A549 (cell line): ENCODE results near the gene C2CD4C. TPM values are rescaled to one million over a fixed set of nuclear protein-coding genes. Genes with fewer than 3 reads are reported as not detected.

Experiments used
- ATAC-seq, 2 experiments: fragments of 200-7000 bp in 1 of 2; fragments of >200 bp in 1 of 2; cut with Nextera tagmentation in 1 of 2; cut with Tn5 transposase in 1 of 2; 3 replicates each; pipeline versions ENCODE4 v1.8.0 to v1.9.1; 2018 to 2020; ENCODE audit warnings: mild to moderate bottlenecking in 1 of 2, moderate library complexity in 1 of 2
- CTCF ChIA-PET: fragments of 300-600 bp; sonication (Branson Sonifier 250); formaldehyde crosslinking; extraction: SDS; loops from one replicate; lab custom pipeline; 2021; ENCODE audit warnings: antibody characterized with exemption, inconsistent platforms; lab: Yijun Ruan, JAX
- POLR2A ChIA-PET: fragments of 350-600 bp; formaldehyde crosslinking; extraction: SDS; loops from one replicate; lab custom pipeline; 2021; ENCODE audit warnings: antibody characterized with exemption, inconsistent platforms; lab: Yijun Ruan, JAX
- DNase-seq, 2 experiments: peaks; one replicate each; pipeline versions ENCODE4 v3.0.0 to v3.0.0-alpha.2; 2011 to 2016; ENCODE audit warnings: low read depth in 1 of 2, low spot score in 1 of 2
- FAIRE-seq: peaks from 2 replicates; lab custom pipeline; 2011; peaks lifted over from hg19 to GRCh38; lab: Jason Lieb, UNC
- H3K27ac ChIP-seq, 2 experiments: fragments of >200 bp; sonication (Bioruptor Twin); formaldehyde crosslinking; 3 replicates each; pipeline ENCODE4 v1.5.1; 2016 to 2017
- H3K4me1 ChIP-seq: fragments of >200 bp; sonication (Bioruptor Twin); formaldehyde crosslinking; 3 replicates; pipeline ENCODE4 v1.6.1; 2016
- H3K4me2 ChIP-seq: fragments of >200 bp; sonication (Bioruptor Twin); formaldehyde crosslinking; 3 replicates; pipeline ENCODE4 v1.6.1; 2016
- H3K4me3 ChIP-seq: fragments of >200 bp; sonication (Bioruptor Twin); formaldehyde crosslinking; 3 replicates; pipeline ENCODE4 v1.5.1; 2016
- H3K9me3 ChIP-seq: fragments of >200 bp; sonication (Bioruptor Twin); formaldehyde crosslinking; 3 replicates; pipeline ENCODE4 v1.6.1; 2016
- CBX8 ChIP-seq: fragments of 200-600 bp; sonication (generic); IDR thresholded peaks from 2 replicates; pipeline ENCODE4 v1.6.1; 2016
- CEBPB ChIP-seq, 2 experiments: fragments of >200 bp in 1 of 2; sonication (Bioruptor Twin) in 1 of 2; formaldehyde crosslinking in 1 of 2; IDR thresholded peaks; 2 replicates each; pipeline ENCODE4 v1.6.1; 2012 to 2016
- EHF ChIP-seq: fragments of 250-450 bp; sonication (Bioruptor Pico); IDR thresholded peaks from 2 replicates; pipeline ENCODE4 v1.5.0; 2020; ENCODE audit warnings: mild to moderate bottlenecking
- FOSL2 ChIP-seq, 2 experiments: fragments of 450-650 bp in 1 of 2; fragments of >200 bp in 1 of 2; sonication (Bioruptor Twin) in 1 of 2; formaldehyde crosslinking; IDR thresholded peaks; 2 replicates each; pipeline versions ENCODE4 v1.5.0 to v1.6.1; 2016 to 2020; ENCODE audit warnings: mild to moderate bottlenecking in 1 of 2, moderate library complexity in 1 of 2
- FOXS1 ChIP-seq: fragments of 250-450 bp; sonication (Bioruptor Pico); IDR thresholded peaks from 2 replicates; pipeline ENCODE4 v1.5.0; 2020; ENCODE audit warnings: mild to moderate bottlenecking, moderate library complexity
- HEYL ChIP-seq: fragments of 250-450 bp; sonication (Bioruptor Pico); IDR thresholded peaks from 2 replicates; pipeline ENCODE4 v1.8.0; 2021; ENCODE audit warnings: mild to moderate bottlenecking, moderate library complexity
- HOXB13 ChIP-seq: fragments of 250-450 bp; sonication (Bioruptor Pico); IDR thresholded peaks from 2 replicates; pipeline ENCODE4 v1.5.0; 2020; ENCODE audit warnings: low read depth, mild to moderate bottlenecking, moderate library complexity
- HOXB5 ChIP-seq: fragments of 250-450 bp; sonication (Bioruptor Pico); IDR thresholded peaks from 2 replicates; pipeline ENCODE4 v1.5.0; 2020; ENCODE audit warnings: mild to moderate bottlenecking, moderate library complexity
- JUN ChIP-seq, 2 experiments: fragments of >200 bp; sonication (Bioruptor Twin); formaldehyde crosslinking; IDR thresholded peaks; 2 replicates in 1 of 2; 3 replicates in 1 of 2; pipeline ENCODE4 v1.6.1; 2016 to 2017
- KDM1A ChIP-seq: fragments of 200-600 bp; sonication (generic); IDR thresholded peaks from 2 replicates; pipeline ENCODE4 v1.6.1; 2016; ENCODE audit warnings: low read depth, mild to moderate bottlenecking
- MAZ ChIP-seq: fragments of 150-350 bp; IDR thresholded peaks from 2 replicates; pipeline ENCODE4 v1.6.1; 2014; ENCODE audit warnings: antibody characterized with exemption, low read depth, low read length, borderline replicate concordance
- NR3C1 ChIP-seq: fragments of >200 bp; sonication (Bioruptor Twin); formaldehyde crosslinking; IDR thresholded peaks from 3 replicates; pipeline ENCODE4 v1.6.1; 2017
- POLR2A ChIP-seq: IDR thresholded peaks from 2 replicates; pipeline ENCODE4 v1.6.1; 2012; ENCODE audit warnings: mild to moderate bottlenecking, low read length
- RAD21 ChIP-seq, 2 experiments: fragments of >200 bp in 1 of 2; sonication (Bioruptor Twin) in 1 of 2; formaldehyde crosslinking in 1 of 2; IDR thresholded peaks in 1 of 2; conservative IDR thresholded peaks in 1 of 2; 2 replicates in 1 of 2; 3 replicates in 1 of 2; pipeline ENCODE4 v1.6.1; 2012 to 2018; ENCODE audit warnings: inconsistent platforms in 1 of 2
- RARB ChIP-seq: fragments of 250-450 bp; sonication (Bioruptor Pico); IDR thresholded peaks from 2 replicates; pipeline ENCODE4 v1.8.0; 2021; ENCODE audit warnings: mild to moderate bottlenecking, moderate library complexity
- RCOR1 ChIP-seq: fragments of 150-350 bp; IDR thresholded peaks from 2 replicates; pipeline ENCODE4 v1.6.1; 2014; ENCODE audit warnings: antibody characterized with exemption, low read length, low read depth
- SREBF2 ChIP-seq: fragments of 450-650 bp; IDR thresholded peaks from 2 replicates; pipeline ENCODE4 v1.6.1; 2014; ENCODE audit warnings: mild to moderate bottlenecking, moderate library complexity
- WGBS: methylation state at CpG from one replicate; pipeline ENCODE4 v1.1.6; 2017; ENCODE audit errors: missing lambda C conversion rate; 5-methylcytosine and 5-hydroxymethylcytosine counted together
- polyA plus RNA-seq, 4 experiments: library from polyadenylated mRNA; depleted of rRNA in 3 of 4; stranded (reverse); fragments of >200 nt; fragmentation: RNase III in 1 of 4; extraction: RNeasy Plus Mini Kit Qiagen cat#74134 plus additional on column Dnase treatment in 1 of 4; gene quantifications; 2 replicates in 3 of 4; 3 replicates in 1 of 4; pipeline ENCODE4 v1.2.3, GENCODE V29; 2011 to 2017
- TF ChIP-seq, protein P1 (sequence below): fragments of 250-450 bp; sonication (Bioruptor Pico); IDR thresholded peaks from 2 replicates; pipeline ENCODE4 v1.5.0; 2020; ENCODE audit warnings: low read depth, mild to moderate bottlenecking, moderate library complexity
- TF ChIP-seq, protein P2 (sequence below): fragments of 450-650 bp; IDR thresholded peaks from 2 replicates; pipeline ENCODE4 v1.6.1; 2014; ENCODE audit warnings: antibody characterized with exemption
- TF ChIP-seq, protein P3 (sequence below): fragments of >200 bp; sonication (Bioruptor Twin); formaldehyde crosslinking; IDR thresholded peaks from 3 replicates; pipeline ENCODE4 v1.5.1; 2016

The C2CD4C gene
- polyA plus RNA-seq, 2 of the 4 experiments (the other 2 are of a cell fraction): 0.21 to 0.71 TPM

DNA sequence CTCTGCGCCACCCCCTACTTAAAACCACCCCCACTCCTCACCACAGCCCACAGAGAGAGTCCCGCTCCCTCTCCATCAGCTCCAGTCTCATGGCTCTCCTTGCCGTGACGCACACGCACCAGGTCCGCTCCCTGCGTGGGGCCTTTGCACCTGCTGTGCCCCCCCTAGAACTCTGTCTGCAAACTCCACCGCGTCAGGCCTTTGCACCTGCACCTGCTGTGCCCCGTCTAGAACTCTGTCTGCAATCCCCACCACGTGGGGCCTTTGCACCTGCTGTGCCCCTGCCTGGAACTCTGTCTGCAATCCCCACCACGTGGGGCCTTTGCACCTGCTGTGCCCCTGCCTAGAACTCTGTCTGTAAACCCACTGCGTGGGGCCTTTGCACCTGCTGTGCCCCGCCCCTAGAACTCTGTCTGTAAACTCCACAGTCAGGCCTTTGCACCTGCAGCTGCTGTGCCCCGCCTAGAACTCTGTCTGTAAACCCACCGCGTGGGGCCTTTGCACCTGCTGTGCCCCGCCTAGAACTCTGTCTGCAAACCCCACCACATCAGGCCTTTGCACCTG is 47.7 kb upstream of the C2CD4C start:
- Histone ChIP-seq H3K4me2 (no peak overlapping the region), H3K27ac (no peak overlapping the region), H3K4me3 (no peak overlapping the region), H3K4me1 (peaks cover 7% of the 10 kb centered on the region; the same call in 1 of the 3 replicates), H3K9me3 (no peaks in the 10 kb centered on the region)
- 68% methylated on average over 18 of the region's 18 CpGs for WGBS
- CTCF ChIA-PET: no interaction called here
- POLR2A ChIA-PET: no interaction called here
- DNase-seq: no peak
- TF ChIP-seq, protein P1, sequence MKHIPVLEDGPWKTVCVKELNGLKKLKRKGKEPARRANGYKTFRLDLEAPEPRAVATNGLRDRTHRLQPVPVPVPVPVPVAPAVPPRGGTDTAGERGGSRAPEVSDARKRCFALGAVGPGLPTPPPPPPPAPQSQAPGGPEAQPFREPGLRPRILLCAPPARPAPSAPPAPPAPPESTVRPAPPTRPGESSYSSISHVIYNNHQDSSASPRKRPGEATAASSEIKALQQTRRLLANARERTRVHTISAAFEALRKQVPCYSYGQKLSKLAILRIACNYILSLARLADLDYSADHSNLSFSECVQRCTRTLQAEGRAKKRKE (CRISPR knock-in tag): no peak
- TF ChIP-seq CEBPB (IDR thresholded peaks at IDR 0.05): no peak
- no peak for TF ChIP-seq FOXS1 (CRISPR knock-in tag)
- TF ChIP-seq HOXB13 (CRISPR knock-in tag): no peak
- no peak for ATAC-seq
- no peak for FAIRE-seq

DNA sequence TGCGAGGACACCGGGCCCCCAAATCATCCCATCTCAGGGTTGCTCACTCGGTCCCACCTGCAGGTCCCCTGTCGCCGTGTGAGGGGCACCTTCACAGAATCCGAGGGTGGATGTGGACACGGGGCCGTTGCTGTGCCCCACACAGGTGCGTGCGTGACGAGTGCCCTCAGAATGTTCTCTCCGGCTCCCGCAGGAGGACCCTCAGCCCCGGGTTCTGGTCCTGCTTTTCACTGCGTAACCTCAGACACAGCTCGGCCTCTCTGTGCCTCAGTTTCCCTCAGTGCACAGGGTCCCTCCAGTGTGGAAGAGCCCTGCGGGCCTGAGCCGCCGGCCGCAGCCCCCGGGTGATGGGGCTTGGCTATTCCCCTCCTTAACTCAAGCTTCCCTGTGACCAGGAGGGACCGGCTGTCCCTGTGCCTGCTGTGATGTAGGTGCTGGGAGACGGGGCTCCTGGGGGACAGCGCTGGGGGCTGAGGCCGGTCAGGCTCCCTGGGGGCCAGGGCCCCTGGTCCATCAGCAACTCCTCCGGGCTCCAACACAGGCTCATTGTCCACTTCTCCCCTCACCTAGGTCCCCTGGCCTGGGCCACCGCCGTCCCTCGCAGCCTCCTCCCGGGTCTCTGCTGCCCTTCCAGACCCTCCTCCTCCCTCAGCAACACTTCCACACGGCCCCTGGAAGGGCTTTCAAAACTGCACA is 47.1 kb upstream of the C2CD4C start:
- Histone ChIP-seq H3K27ac (no peak overlapping the region), H3K9me3 (no peaks in the 10 kb centered on the region), H3K4me1 (peaks cover 1% of the 10 kb centered on the region; the same call in 1 of the 3 replicates)
- no peak for DNase-seq
- CTCF ChIA-PET: no interaction called here
- no peak for ATAC-seq
- FAIRE-seq: no peak
- TF ChIP-seq, protein P2, sequence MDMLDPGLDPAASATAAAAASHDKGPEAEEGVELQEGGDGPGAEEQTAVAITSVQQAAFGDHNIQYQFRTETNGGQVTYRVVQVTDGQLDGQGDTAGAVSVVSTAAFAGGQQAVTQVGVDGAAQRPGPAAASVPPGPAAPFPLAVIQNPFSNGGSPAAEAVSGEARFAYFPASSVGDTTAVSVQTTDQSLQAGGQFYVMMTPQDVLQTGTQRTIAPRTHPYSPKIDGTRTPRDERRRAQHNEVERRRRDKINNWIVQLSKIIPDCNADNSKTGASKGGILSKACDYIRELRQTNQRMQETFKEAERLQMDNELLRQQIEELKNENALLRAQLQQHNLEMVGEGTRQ: no peak
- TF ChIP-seq RAD21 (conservative IDR thresholded peaks at IDR 0.05 in 1 of 2, IDR thresholded peaks at IDR 0.05 in 1 of 2): no peak
- no peak for TF ChIP-seq KDM1A
- TF ChIP-seq CBX8: no peak
- TF ChIP-seq POLR2A: no peak
- TF ChIP-seq, protein P3, sequence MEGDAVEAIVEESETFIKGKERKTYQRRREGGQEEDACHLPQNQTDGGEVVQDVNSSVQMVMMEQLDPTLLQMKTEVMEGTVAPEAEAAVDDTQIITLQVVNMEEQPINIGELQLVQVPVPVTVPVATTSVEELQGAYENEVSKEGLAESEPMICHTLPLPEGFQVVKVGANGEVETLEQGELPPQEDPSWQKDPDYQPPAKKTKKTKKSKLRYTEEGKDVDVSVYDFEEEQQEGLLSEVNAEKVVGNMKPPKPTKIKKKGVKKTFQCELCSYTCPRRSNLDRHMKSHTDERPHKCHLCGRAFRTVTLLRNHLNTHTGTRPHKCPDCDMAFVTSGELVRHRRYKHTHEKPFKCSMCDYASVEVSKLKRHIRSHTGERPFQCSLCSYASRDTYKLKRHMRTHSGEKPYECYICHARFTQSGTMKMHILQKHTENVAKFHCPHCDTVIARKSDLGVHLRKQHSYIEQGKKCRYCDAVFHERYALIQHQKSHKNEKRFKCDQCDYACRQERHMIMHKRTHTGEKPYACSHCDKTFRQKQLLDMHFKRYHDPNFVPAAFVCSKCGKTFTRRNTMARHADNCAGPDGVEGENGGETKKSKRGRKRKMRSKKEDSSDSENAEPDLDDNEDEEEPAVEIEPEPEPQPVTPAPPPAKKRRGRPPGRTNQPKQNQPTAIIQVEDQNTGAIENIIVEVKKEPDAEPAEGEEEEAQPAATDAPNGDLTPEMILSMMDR: no peak
- TF ChIP-seq FOSL2 (IDR thresholded peaks at IDR 0.05): no peak
- TF ChIP-seq FOSL2 (CRISPR knock-in tag; IDR thresholded peaks at IDR 0.05): no peak
- TF ChIP-seq, protein P1 (CRISPR knock-in tag): no peak
- TF ChIP-seq FOXS1 (CRISPR knock-in tag): no peak
- TF ChIP-seq, all 56 proteins: peak for 0
- 74% methylated on average over 29 of the region's 31 CpGs for WGBS
- no peak overlapping the region for H3K4me2 ChIP-seq
- H3K4me3 ChIP-seq: no peak overlapping the region
- POLR2A ChIA-PET: no interaction called here

DNA sequence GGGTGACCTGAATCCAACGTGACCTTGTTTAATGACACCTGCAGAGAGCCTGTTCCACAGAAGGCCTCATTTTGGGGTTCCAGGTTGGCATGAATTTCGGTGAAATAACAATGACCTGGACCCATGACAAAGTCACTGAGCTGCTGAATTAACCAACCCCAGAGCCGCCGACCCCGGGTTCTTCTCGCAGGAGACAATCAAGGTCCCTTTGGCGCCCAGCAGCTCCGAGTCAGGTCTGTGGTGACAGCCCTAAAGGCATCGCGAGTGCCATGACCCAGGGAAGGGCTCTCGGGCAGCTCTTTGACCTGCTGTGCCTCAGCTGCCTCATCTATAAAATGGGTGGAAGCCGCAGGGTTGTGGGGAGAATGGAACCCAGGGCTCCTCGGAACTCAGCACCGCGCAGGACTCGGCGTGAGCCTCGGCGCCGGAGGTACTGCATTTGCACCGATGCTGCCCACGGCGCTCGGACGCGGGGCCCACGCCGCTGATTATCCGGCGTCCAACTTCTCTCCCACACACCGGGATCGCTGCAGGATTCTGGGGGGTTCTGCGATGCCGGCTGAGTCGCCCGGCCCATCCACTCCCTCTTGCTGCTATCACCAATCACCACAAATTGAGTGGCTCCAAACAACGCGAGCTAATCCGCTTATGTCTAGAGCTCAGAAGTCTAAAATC is 46.2 kb upstream of the C2CD4C start:
- ChIA-PET CTCF (no interaction called here), POLR2A (no interaction called here)
- FAIRE-seq: no peak
- Histone ChIP-seq H3K4me1 (no peaks in the 10 kb centered on the region), H3K9me3 (no peaks in the 10 kb centered on the region), H3K27ac (no peak overlapping the region), H3K4me3 (no peak overlapping the region), H3K4me2 (no peak overlapping the region)
- 89% methylated on average over 39 of the region's 39 CpGs for WGBS
- ATAC-seq: no peak
- no peak for DNase-seq
- TF ChIP-seq POLR2A (no peak), RCOR1 (no peak), RAD21 (conservative IDR thresholded peaks at IDR 0.05 in 1 of 2, IDR thresholded peaks at IDR 0.05 in 1 of 2) (no peak), RARB (CRISPR knock-in tag) (no peak), HEYL (CRISPR knock-in tag) (no peak), MAZ (no peak), EHF (no peak), JUN (IDR thresholded peaks at IDR 0.05) (no peak), NR3C1 (no peak), SREBF2 (no peak), CBX8 (no peak), HOXB5 (CRISPR knock-in tag) (no peak)
